ENCODE results near the gene SCAMP2. TPM values are rescaled to one million over a fixed set of nuclear protein-coding genes. Genes with fewer than 3 reads are reported as not detected.

The SCAMP2 gene
- total RNA-seq, 1 donor from 2014 or later = 49.9 TPM

DNA sequence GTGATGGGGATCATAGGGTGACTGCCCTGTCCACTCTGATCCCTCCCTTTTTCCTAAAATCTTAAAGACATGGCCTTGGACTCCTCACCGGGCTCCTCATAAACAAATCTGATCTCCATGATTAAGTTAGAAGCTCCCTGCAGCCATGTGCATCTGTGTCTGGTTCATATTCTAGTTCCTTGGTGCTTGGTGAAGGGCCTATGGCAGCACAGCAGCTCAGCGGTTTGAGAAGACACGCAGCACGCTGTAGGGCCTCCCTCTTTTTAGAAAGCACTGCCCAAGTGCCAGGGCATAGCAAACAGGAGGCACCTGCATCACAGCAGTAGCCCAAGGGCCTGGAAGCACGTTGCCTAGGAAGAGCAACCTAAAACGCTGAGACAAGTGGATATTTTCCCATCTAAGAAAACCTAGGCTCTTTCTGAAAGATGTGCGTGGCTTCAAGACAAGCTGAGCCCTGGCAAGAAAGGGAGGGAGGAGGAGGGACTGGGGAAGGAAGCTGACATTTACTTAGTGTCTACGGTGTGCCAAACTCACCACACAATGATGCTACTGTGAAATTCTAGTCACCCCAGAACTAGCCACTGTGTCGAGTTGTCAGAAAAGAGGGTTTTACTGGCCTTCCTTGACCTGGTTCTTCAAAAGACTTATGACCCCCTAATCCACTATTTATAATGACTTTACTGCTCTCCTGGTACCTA, 15.3 kb downstream of the SCAMP2 start:
- no peak for DNase-seq

DNA sequence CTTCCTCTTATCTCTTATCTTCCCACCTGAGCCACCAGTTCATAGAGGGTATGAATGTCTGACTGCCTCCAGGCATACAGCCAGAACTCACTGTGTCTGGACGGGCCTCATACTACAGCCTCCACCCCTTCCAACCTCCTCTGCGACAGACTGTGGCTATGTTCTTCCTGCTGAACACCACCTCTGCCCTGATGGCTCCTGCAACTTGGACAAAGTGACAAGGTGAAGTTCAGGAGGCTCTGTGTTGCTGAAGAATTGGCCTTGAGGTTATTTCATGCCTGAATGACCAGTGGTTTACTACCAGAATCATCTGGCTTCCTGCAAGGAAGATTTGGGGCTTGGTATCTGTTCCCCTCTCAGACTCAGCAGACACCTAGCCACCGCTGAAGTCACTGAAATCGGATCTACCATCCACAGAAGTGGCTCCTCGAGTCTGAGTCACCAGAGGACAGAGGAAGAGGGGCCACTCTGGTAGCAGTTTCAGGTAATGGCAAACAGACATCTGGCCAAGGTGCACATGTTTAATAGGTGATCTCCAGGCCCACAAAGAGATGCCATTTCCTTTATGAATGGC, 16.0 kb downstream of the SCAMP2 start:
- no peak for DNase-seq

DNA sequence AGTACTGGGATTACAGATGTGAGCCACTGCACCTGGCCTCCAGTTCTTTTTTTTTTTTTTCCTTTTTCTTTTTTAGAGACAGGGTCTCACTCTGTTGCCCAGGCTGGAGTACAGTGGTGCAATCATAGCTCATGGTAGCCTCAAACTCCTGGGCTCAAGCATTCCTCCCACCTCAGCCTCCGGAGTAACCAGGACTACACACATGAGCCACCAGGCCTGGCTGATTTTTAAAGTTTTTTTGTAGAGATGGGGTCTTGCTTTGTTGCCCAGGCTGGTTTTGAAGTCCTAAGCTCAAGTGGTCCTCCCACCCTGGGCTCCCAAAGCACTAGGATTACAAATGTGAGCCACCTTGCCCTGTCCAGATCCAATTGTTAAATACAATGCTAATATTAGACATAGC, 16.6 kb downstream of the SCAMP2 start:
- no peak for DNase-seq

DNA sequence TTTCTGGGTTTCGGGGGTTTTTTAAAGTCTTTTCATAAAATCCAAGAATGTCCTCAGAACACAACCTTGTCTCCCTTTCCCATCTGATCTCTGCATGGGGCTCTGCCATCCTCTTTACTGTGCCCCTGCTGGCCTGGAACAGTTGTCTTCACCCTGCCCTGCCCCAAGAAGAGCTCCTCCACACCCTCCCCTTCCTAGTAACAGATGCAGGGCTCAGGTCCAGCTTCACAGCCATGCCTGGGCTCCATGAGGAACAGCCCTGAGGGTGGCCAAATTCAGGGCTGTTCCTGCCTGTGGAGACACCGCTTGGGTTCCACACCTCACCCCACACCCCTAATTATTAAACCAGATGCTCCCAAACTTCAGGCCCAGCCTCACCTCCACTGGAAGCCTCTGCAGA, 17.3 kb downstream of the SCAMP2 start:
- peak; percentile 90 for DNase-seq

DNA sequence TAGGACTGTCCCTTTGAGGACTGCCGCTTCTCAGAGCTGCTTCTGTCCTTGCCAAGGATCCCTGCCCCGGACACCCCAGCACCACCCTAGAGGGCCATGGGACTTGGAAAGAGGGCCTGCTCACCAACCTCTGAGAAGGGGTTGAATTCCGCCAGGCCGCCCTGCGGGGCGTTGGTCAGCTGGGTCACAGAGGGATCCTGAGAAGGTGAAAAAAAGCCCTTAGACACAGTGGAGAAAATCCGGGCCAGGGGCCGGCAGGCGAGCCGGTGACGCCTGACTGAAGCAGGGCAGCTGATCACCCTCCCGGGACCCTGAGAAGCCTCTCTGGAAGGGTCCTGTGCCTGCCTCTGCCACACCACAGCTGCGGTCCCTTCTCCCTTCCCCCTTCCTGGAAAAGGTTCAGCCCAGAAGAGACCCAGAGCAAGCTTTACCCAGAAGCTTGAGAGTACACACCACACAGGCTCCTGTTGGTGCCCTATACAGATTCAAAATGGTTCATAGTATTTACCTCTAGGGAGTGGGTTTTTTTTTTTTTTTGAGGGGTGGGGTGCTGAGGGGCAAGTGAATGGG, 18.6 kb downstream of the SCAMP2 start:
- DNase-seq = peak; percentile 60

DNA sequence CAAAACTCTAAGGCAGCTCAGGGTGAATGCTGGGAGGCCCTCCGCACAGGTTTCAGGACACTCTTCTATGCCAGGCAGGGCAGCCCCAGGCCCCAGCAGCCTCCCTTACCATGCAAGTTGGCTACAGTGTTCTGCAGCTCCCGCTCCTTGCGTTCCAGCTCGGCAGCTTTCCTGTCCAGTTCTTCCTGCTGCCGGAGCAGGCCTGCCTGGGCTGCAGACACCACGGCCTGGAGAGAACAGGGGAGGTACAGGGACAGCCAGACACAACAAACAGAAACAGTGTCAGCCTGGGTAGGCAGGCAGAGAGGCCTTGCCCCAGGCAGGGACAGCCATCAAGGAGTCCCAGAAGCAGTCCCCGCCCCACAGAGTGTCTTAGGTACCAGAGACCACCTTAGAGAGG, 21.2 kb downstream of the SCAMP2 start:
- no peak for DNase-seq

DNA sequence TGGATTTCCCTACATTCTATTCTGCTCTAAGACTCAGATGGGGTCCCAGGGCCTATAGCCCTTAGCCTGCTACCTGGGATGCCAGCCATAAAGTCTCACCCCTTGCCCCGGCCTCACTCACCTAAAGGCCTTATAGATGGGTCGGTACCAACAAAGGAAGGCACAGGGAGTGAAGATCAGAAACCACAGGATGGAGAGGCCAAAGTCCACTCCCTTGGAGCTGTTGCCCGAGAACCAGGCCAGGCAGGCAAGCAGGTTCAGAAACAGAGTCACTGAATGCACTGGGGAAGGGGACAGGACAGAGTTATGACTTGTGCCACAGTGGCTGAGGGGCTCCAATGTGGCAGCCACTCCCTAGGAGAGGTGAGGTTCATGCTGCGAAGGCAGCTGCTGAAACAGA, 22.8 kb downstream of the SCAMP2 start:
- DNase-seq = no peak

DNA sequence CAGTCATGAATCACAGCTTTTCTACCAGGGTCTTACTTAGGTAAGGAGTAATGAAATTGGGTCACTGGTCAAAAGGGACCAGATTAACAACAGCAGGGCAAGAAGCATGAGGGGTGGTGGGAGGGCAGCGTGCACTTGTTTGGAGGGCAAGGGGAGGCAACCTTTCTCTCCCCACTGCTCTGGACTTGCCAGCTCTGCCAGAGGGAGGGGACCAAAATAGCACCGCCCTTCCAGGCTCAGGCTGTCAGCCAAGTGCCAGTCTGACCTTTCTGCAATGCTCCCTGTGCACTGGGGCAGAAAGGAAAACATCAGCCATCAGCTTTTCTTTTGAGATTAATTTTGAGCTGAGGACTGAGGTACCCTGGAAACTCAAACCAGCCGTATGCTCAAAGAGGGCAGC, 25.7 kb downstream of the SCAMP2 start:
- DNase-seq = no peak

DNA sequence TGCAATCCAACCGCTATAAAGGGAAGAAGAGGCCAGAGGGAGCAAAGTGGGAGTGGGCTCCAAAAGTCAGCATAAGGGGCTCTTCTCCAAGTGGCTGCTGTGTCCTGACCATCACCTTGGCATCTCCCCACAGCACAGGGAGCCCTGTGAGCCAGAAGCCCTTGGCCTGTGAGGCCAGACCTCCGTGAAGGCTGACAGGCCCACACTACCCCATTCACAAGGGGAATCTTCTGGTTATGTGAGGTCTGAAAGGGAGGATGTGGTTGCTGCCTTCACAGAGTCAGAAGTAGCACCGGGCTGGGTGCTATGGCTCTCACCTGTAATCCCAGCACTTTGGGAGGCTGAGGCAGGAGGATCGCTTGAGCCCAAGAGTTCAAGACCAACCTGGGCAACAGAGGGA, 27.6 kb downstream of the SCAMP2 start:
- no peak for DNase-seq

DNA sequence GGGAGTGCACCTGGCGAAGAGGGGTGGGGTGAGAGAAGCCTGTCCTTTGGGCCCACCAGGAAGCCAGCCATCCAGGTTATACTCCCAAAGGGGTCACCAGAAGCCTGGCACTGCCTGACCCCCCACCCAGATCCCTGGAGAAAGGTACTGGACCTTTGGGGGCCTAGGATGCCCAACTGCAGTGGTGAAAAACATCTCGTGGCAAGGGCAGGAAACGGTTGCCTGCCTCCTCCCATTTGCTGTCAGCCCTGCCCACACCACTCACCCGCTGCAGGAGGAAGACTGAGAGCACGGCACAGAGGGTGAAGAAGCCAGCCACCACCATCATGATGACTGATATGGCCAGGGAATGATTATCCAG, 28.0 kb downstream of the SCAMP2 start:
- no peak for DNase-seq

DNA sequence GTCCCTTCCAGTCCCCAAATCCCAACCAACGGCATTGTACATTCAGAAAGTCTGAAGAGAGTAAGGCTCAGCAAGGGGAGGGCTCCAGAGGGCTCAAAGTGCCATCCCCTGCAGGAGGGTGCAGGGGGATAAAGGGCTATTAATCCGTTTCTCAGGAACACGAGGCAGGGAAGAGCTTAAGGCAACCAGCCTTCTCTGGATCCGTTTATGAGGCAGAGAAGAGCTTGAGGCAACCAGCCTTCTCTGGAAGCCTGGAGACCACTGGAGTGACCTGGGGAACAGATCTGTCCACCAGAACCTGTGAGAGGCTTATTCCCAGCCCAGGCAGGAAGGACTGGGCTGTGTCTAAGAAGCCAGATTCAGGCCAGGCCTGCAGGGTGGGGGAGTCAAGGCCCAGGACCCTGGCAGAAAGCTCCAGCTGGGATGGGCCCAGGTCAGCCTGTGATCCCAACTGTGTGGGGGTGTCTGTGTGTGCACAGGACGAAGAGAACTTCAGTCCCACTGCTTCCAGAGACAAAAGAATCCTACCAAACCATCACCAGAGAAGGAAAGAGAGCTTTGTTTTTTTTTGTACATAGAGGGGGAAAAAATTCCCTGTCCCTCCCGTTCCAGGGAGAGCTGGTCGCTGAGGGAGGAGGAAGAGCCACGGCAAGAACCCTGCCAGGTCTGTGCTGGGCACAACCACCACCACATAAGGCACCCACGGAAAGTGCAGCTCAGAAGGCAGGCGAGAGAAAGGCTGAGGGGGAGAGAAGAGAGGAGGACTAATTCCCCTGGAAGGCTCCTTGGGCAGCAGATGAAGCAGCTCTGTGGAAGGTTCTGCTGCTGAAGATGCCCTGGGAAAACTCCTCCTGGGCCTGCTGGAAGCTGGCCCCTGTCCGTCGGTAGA, 28.6 kb downstream of the SCAMP2 start:
- DNase-seq = no peak

DNA sequence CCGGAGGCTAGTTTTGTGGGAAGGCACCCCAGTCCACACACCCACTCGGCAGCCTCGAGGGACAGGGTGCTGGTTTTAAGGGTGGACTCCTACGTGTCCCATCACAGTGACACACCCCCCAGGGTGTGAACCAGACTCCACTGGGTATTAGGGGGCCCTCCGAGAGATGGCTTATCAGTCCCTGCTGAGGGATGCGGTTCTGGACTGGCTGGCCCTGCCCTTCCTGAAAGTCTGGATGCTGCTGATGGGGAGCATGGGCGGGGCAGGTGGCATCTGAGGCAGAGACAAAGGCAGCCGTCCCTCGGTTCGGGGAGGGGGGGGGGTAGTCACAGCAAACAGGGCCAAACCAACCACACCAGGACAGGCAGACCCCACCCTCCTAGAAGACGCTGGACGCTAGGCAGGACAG, 29.3 kb downstream of the SCAMP2 start:
- DNase-seq = peak; percentile 20

DNA sequence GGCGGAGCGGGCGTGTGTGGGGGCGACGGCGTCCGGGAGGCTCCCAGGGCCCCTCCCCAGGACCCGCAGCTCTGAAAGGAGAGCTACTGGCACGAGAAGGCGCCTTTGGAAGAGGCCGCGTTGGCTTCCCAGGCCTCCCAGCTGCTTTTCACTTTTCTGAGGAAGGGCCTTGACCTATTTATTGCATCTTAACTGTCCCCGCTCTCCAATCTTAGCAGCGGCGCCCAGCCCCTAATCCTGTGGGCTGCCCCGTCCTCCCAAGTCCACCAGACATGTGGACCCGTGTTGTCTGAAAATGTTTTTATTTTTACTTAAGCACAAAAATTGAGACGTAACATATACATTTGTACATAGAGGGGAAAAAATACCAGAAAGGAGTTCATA, 29.7 kb downstream of the SCAMP2 start:
- DNase-seq = no peak

DNA sequence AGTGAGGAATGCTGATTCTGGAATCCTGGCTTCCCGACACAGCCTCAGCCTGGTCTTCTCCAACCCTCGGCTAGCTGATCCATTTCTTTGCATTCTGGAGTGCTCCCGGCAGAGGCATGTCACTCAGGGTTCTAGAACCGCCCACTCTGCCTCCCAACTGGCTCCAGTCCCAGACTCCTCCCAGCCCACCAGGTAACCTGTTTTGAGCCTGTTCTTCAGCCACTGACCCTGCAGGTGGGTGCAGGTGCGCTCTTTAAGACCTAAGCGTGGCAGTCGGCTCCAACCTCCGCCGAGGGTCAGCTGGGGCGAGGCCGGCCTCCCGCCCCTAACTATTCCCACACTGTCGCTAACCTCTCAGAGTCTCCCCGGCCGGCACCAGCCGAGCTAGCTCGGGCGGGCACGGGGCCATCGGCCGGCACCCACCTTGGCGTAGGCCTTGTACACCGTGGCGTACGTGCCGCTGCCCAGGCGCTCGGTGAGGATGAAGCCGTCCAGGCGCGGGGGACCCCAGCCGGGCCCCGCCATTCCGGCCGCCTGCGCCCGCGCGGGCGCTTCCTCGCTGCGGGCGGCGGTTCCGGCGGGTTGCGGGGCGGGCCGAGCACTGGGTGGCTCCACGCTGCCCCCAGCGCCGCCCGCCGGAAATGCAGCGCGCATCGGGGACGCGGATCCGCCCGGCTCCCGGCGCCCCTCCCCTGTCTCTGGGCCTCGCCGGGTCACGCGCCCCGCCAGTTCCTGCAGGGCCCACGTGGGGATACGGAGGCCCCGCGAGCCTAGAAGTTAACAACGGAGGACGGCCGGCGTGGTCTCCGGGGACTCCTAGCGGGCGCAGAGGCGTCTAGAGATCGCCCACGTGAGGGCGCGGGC, 30.4 kb downstream of the SCAMP2 start, which contains the start of gene ULK3:
Gene ULK3 (minus strand): TSS at position 576 of the 864 bp plus-strand sequence. CDS start 51 bp downstream, at position 525.
- DNase-seq = peak; percentile 93

DNA sequence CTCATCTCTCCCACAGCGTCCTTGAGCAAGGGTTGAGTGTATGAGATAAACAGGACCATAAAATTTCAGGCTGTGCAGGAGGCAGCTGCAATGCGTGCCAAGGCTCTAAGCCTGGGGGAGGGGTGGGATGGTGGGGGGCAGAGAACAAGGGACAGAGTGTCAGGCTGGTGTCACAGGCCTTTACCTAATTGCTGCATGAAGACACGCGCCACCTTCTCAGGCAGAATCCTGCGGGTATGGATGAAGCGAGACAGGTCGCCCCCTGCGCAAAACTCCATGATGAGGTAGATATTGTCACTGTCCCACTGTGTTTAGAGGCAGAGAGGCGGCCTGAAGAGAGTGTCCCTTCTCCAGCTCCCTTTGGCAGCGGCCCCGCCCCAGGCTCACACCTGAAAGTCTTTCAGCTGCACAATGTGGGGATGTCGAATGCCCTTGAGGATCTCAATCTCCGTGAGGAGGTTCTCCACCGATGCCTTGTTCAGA, 31.2 kb downstream of the SCAMP2 start:
- no peak for DNase-seq

DNA sequence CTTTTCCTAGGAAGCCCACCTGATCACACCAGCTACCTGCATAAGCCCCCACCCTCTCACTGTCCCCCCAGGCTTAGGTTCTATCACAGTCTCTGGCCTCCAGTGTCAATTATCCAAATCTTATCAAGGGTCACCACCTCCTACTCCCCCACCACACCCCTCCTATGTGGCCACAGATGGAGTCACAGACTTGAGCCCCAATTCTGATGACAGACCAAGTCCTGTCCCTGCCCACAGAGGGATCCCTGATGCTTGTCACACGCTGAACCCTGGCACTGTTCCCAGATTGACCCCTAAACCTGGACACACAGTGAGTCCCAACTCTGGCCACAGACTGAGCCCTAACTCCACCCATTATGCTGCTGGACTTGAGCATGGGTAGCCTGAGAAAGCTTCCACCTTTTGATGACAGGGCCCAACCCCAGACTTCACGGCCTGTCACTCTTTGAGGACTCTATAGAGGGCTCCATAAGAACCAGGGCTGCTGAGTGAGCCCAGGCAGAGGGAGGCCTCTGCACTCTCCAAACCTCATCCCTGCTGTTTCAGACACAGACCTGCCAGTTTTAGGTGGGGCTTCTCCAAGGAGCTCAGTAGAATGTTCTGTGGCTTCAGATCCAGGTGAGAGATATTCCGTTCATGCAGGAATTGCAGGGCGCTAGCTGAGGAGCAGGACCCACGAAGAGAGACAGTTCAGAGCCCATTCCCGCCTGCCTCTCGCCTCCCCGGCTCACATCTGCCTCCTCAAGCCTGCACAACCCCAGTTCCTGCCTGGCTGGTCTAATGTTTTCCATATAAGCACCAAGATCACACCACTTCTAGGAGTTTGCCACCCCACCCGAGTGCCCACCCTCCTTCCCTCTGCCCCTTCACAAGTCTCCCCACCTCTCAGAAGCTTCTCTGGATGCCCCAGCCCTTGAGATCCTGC, 32.1 kb downstream of the SCAMP2 start:
- no peak for DNase-seq

DNA sequence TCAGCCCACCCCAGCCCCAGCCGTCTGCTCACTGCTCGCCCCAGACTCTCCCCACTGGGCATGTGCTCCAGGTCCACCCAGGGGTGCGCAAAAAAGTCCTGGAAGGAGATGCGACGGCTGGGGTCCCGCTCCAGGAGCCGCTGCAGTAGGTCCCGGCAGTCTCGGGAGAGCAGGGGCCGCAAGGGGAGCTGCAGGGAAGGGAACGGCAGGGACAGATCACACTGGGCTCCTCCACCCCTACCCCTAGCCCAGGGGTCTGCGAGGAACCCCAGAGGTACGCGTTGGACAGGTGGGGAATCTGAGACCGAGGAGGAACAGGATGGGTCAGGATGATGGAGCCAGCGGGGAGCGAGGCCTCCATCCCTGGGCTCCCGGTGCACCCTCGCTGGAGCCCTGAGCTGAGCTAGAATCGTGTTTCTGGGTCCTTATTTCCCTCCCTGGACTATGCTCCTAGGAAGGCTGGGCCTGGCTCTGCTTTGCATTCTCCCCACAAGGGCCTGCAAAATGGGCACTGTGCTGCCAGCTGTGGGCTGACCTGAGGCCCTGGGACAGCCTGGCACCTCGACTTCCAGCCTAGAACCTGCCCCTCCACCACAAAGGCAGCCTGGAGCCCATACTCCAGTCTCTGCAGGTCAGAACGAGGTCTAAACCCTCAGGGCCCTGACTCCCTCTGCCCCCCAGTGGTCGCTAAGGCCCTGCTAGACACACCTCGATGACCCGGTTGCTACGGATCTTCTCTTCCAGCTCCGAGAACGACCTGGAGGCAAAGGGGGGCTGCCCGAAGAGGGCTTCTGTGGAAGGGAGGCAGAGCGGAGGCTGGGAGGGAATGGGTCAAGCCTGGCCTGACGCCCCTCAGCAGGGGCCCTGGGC, 33.4 kb downstream of the SCAMP2 start:
- no peak for DNase-seq

DNA sequence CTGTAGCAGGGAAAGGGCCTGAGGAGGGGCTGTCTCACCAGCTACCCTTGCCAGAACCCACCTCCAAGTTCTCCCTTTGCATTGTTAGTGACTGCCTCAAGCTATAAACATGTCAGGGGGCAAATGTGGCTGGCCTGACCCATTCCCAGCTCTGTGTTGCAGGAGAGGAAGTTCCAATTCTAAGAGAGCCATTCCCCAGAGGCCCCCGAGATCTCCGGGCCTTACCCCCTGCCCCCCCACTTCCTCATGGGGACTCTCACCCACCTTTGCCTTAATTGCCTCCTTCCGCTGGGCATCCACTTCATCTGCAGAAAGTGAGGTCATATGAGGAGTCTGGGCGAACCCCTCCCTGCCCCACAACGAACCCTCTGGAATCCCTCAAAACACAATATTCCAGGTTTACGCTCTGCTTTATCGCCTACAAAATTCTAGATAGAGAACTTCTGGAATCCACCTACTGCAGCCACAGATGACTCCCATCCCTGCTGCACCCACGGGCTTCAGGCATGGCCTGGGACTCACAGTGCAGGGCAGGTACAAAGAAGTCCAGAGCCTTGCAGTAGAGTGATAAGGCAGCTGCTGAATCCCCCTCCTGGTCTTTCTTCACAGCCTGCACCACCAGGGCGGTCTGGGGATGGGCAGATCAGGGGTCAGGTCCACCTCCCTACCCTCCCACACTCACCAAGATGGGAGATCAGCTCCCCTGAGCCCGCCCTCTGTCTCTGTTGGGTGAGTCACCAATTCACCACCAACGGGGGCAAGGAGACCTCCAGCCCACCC, 34.2 kb downstream of the SCAMP2 start:
- DNase-seq = no peak

DNA sequence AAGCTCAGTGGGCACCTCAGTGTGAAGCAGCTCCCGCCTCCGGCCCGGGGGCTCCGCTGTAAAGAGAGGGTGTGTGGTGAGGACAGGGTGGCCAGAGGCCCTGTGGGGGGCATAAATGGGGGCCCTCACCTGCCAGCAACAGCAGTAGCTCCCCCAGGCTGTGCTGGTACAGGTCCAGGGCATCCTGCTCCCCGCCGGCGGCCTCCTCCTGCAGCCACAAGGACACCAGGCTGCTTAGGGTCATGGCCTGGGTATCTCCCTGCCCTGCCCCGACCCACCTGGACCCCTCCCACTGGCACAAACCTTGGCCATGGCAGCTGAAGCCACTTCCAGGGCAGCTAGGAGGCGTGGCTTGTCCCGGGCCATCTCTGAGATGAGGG, 35.0 kb downstream of the SCAMP2 start:
- no peak for DNase-seq

All from tongue (tissue), 2 donors.